Muscle of leg (tissue), 11 donors: Measurements from ENCODE around the gene RFXANK. TPM values are rescaled to one million over a fixed set of nuclear protein-coding genes. Genes with fewer than 3 reads are reported as not detected.
A peak's percentile ranks its signal among the peaks of the same experiment; 100 is the strongest.
"Not testable (repeated sequence)": the region's sequence is repeated elsewhere in the genome, so short reads cannot be mapped to it uniquely, and the experiment has no call there.

Source experiments
- DNase-seq: peaks from one replicate; pipeline ENCODE4 v3.0.0; 2013
- H3K27ac ChIP-seq: one replicate; pipeline ENCODE4 v1.5.1; 2013; ENCODE audit warnings: mild to moderate bottlenecking, low read length, control low read depth
- H3K27me3 ChIP-seq: one replicate; pipeline ENCODE4 v1.6.1; 2013; ENCODE audit warnings: low read length; ENCODE audit not compliant: control insufficient read depth, insufficient read depth
- H3K36me3 ChIP-seq: one replicate; pipeline ENCODE4 v1.6.1; 2013; ENCODE audit warnings: low read length; ENCODE audit not compliant: control insufficient read depth, insufficient read depth
- H3K4me1 ChIP-seq: one replicate; pipeline ENCODE4 v1.6.1; 2013; ENCODE audit warnings: low read length; ENCODE audit not compliant: control insufficient read depth, insufficient read depth
- H3K4me3 ChIP-seq: one replicate; pipeline ENCODE4 v1.5.1; 2013; ENCODE audit warnings: low read length, control low read depth
- H3K9me3 ChIP-seq: replicated peaks from 2 replicates; pipeline ENCODE4 v1.6.1; 2013; ENCODE audit warnings: low read depth, low read length; ENCODE audit not compliant: control insufficient read depth
- WGBS: methylation state at CpG from one replicate; pipeline ENCODE4 v1.1.5; 2013; ENCODE audit warnings: missing lambda C conversion rate; ENCODE audit not compliant: insufficient coverage; 5-methylcytosine and 5-hydroxymethylcytosine counted together
- polyA plus RNA-seq, 8 donors: library from polyadenylated mRNA; unstranded; fragments of 120-200 nt; gene quantifications; one replicate each; pipeline versions ENCODE4 v1.2.1 to v1.2.3, GENCODE V29; 2013; ENCODE audit warnings: inconsistent platforms in 1 of 8, low replicate concordance in 1 of 8; ENCODE audit not compliant: insufficient read length in 8 of 8, insufficient read depth in 1 of 8
- total RNA-seq: library from RNA; stranded (reverse); fragments of 120-200 nt; gene quantifications from one replicate; pipeline ENCODE4 v1.2.4, GENCODE V29; 2013

RFXANK gene
- total and polyA plus RNA-seq, 9 donors: 57.1 to 125 (median 72.4) TPM

- no peaks in the 10 kb centered on the region for H3K36me3 ChIP-seq
- peaks cover 31% of the 10 kb centered on the region for H3K4me1 ChIP-seq
- no peak for DNase-seq
- peaks cover 7% of the 10 kb centered on the region for H3K27me3 ChIP-seq
- H3K4me3 ChIP-seq: peak overlapping the region; percentile 15
- H3K27ac ChIP-seq: no peak overlapping the region
- H3K9me3 ChIP-seq: no peaks in the 10 kb centered on the region
- WGBS: 82% methylated on average over 7 of the region's 9 CpGs
Observed at GRCh38 chr19:19169236-19170052, 22.6 kb upstream of the RFXANK start.

DNA sequence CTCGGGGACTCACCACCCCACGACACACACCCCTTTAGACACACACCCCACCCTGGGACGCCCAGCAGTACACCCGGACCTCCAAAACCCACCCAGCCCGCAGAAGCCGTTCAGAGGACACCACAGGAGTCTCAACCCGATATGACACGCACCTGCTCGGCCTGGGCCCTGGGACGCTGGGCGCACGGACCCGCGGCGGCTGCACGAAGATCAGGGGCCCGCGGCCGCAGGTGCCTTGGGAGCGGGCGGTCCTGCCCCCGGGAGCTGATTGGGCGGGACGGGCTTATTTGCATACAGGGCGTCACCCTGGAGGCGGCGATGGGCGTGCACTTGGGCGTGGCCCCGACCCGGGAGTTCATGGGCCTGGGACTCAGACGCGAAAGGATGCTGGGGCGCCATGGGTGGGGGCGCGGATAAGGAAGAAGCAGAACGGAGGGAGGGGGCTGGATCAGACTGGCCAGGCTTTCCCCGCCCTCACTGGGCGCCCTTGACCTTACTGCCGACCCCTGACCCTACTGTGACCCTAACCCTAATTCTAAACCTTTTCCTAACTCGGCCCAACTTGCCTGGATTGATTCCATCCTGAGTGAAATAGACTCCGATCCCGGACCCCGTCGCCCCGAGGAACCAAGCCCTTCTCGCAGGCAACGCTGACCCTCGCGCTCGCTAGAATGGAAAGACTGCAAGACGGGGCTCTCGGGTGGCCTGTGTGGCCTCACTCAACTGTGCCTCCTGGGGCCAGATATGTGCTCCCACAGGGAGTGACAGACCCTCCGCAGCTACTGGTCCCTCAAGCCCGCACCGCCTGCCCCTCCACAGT is 21.8 kb upstream of the RFXANK start, which contains the start of gene MEF2B:
TSS of gene MEF2B (minus strand) at position 211 of the 820 bp plus-strand sequence. CDS start 19,528 bp downstream, outside the sequence.
- no peaks in the 10 kb centered on the region for H3K36me3 ChIP-seq
- 12% methylated on average over 51 of the region's 56 CpGs for WGBS
- no peaks in the 10 kb centered on the region for H3K9me3 ChIP-seq
- DNase-seq: peak; percentile 74
- H3K27ac ChIP-seq: no peak within 1 kb of the TSS
- peaks cover 7% of the 10 kb centered on the region for H3K27me3 ChIP-seq
- H3K4me3 ChIP-seq: peak within 1 kb of the TSS; percentile 15
- H3K4me1 ChIP-seq: peaks cover 34% of the 10 kb centered on the region

- Histone ChIP-seq H3K9me3 (no peaks in the 10 kb centered on the region), H3K27ac (no peak overlapping the region), H3K4me3 (no peak overlapping the region), H3K36me3 (no peaks in the 10 kb centered on the region), H3K27me3 (peaks cover 7% of the 10 kb centered on the region), H3K4me1 (peaks cover 34% of the 10 kb centered on the region)
- DNase-seq: peak; percentile 57
- 51% methylated on average over 6 of the region's 6 CpGs for WGBS
Observed at GRCh38 chr19:19170873-19171672, 21.0 kb upstream of the RFXANK start.

DNA sequence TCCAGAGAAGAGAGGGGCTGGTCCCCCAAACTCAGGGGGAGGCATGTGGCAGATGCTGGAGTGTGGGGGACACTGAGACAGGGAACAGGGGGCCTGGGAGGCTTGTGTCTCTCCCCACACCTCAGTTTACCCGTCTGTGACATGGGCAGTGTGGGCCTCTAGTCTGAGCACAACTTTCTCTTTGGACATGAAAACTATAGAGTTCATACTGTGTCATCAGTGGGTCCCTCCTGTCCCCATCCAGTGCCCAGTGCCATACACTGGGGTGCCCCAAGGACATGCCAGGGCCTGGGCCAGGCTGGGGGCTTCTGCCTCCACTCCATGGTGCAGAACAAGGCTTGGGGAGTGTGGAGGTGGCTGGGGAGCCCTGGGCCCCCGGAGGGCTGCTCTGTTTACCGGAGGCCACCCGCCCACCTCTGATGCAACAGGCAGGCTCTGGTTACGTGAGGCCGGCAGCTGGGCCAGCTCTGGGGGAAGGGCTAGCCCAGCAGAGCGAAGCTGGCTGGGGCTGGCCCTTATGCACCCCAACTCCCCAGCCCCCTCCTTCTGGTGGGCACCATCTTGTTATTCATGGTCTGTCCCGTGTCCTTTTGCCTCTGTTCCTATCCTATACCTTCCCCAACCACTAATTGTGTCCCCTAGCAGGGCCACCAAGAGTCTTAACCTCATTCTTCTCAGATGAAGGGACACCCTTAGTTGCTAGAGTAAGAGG is 20.1 kb upstream of the RFXANK start:
- no peak overlapping the region for H3K4me3 ChIP-seq
- peaks cover 34% of the 10 kb centered on the region for H3K4me1 ChIP-seq
- peaks cover 5% of the 10 kb centered on the region for H3K36me3 ChIP-seq
- peak; percentile 40 for DNase-seq
- no peaks in the 10 kb centered on the region for H3K9me3 ChIP-seq
- H3K27me3 ChIP-seq: peaks cover 7% of the 10 kb centered on the region
- 48% methylated on average over 4 of the region's 8 CpGs for WGBS
- H3K27ac ChIP-seq: peak overlapping the region; percentile 3

DNA sequence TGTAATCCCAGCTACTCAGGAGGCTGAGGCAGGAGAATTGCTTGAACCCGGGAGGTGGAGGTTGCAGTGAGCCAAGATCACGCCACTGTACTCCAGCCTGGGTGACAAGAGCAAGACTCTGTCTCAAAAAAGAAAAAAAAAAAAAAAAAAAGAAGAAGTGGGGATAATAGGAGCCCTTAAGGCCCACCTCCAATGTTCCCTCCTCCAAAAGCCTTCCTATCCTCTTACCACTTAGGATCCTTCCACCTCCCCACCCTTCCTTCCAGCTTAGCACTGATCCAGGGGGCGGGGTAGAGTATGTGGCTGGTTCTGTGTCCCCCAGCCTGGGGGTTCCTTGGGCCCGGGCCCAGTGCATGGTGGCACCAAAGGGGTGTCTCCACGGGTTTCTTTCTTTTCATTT is 18.8 kb upstream of the RFXANK start:
- not testable (repeated sequence) for H3K27ac ChIP-seq, H3K9me3 ChIP-seq, H3K4me3 ChIP-seq, H3K27me3 ChIP-seq, DNase-seq
- peaks cover 33% of the 10 kb centered on the region for H3K4me1 ChIP-seq
- 67% methylated on average over 1 of the region's 5 CpGs for WGBS
- H3K36me3 ChIP-seq: peaks cover 11% of the 10 kb centered on the region

DNA sequence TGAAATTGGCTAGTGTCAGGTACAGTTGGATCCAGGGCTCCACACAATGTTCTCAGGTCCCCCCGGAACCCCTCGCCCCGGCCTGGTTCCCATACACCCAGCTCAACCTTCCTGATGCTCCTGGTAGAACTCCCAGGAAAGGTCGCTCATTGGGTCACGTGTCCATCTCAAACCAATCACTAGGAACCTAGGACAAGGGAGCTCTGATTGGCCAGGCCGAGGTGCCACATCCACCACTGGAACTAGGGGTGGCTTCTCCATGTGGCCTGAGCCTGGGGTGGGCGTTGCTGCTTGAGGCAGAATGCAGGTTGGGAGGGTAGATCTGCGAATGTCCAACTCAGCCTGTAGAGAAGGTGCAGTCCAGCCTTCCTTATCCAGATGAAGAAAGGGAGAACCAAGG is 15.1 kb upstream of the RFXANK start:
- no peaks in the 10 kb centered on the region for H3K27me3 ChIP-seq
- peaks cover 6% of the 10 kb centered on the region for H3K9me3 ChIP-seq
- H3K36me3 ChIP-seq: peaks cover 37% of the 10 kb centered on the region
- no peak overlapping the region for H3K4me3 ChIP-seq
- H3K27ac ChIP-seq: no peak overlapping the region
- 80% methylated on average over 2 of the region's 8 CpGs for WGBS
- peaks cover 9% of the 10 kb centered on the region for H3K4me1 ChIP-seq
- no peak for DNase-seq

GRCh38 chr19:19179548-19180441 is 12.3 kb upstream of the RFXANK start:
- Histone ChIP-seq H3K27me3 (no peaks in the 10 kb centered on the region), H3K36me3 (peaks cover 43% of the 10 kb centered on the region)

GRCh38 chr19:19181488-19181998 is 10.5 kb upstream of the RFXANK start:
- DNase-seq: no peak
- H3K9me3 ChIP-seq: peaks cover 6% of the 10 kb centered on the region
- WGBS: 93% methylated on average over 6 of the region's 9 CpGs
- peaks cover 53% of the 10 kb centered on the region for H3K36me3 ChIP-seq
- H3K27me3 ChIP-seq: no peaks in the 10 kb centered on the region
- H3K27ac ChIP-seq: no peak overlapping the region
- no peaks in the 10 kb centered on the region for H3K4me1 ChIP-seq
- no peak overlapping the region for H3K4me3 ChIP-seq

More at GRCh38 chr19:19179548-19180441, 12.3 kb upstream of the RFXANK start:
- Histone ChIP-seq H3K27ac (no peak overlapping the region), H3K9me3 (peaks cover 6% of the 10 kb centered on the region), H3K4me3 (no peak overlapping the region), H3K4me1 (peaks cover 2% of the 10 kb centered on the region)
- WGBS: 82% methylated on average over 15 of the region's 17 CpGs
- no peak for DNase-seq
